H9 (cell line): ENCODE data around the gene GAL3ST2. TPM values are rescaled to one million over a fixed set of nuclear protein-coding genes. Genes with fewer than 3 reads are reported as not detected.

Experiments
- DNase-seq: peaks from one replicate; pipeline ENCODE4 v3.0.0-alpha.2; 2017
- H2AFZ ChIP-seq: one replicate; pipeline ENCODE4 v1.6.1; 2013; ENCODE audit warnings: mild to moderate bottlenecking, low read length, control low read depth, moderate library complexity
- H2AK5ac ChIP-seq: 2 replicates; pipeline ENCODE4 v1.6.1; 2013; ENCODE audit warnings: low read length, control low read depth, mixed read lengths; ENCODE audit not compliant: insufficient read length
- H2BK120ac ChIP-seq: one replicate; pipeline ENCODE4 v1.6.1; 2013; ENCODE audit warnings: low read depth, mild to moderate bottlenecking, low read length, control low read depth, inconsistent platforms; ENCODE audit not compliant: poor library complexity, severe bottlenecking
- H2BK12ac ChIP-seq: 2 replicates; pipeline ENCODE4 v1.6.1; 2013; ENCODE audit warnings: low read length, control low read depth, mixed read lengths, low read depth; ENCODE audit not compliant: insufficient read length
- H2BK15ac ChIP-seq: 2 replicates; pipeline ENCODE4 v1.6.1; 2013; ENCODE audit warnings: low read depth, low read length, control low read depth
- H2BK20ac ChIP-seq: one replicate; pipeline ENCODE4 v1.6.1; 2013; ENCODE audit warnings: low read depth, mild to moderate bottlenecking, low read length, control low read depth, inconsistent platforms; ENCODE audit not compliant: poor library complexity, severe bottlenecking
- H2BK5ac ChIP-seq: 2 replicates; pipeline ENCODE4 v1.6.1; 2013; ENCODE audit warnings: low read length, control low read depth, mixed read lengths; ENCODE audit not compliant: insufficient read length
- H3K14ac ChIP-seq: 2 replicates; pipeline ENCODE4 v1.6.1; 2013; ENCODE audit warnings: low read length, control low read depth; ENCODE audit not compliant: insufficient read depth
- H3K18ac ChIP-seq: 2 replicates; pipeline ENCODE4 v1.6.1; 2013; ENCODE audit warnings: low read depth, mild to moderate bottlenecking, mixed read lengths, low read length, control low read depth; ENCODE audit not compliant: insufficient read length
- H3K23ac ChIP-seq: 2 replicates; pipeline ENCODE4 v1.6.1; 2013; ENCODE audit warnings: low read length, control low read depth, mixed read lengths, low read depth; ENCODE audit not compliant: insufficient read length
- H3K23me2 ChIP-seq: 2 replicates; pipeline ENCODE4 v1.6.1; 2013; ENCODE audit warnings: low read depth, mild to moderate bottlenecking, mixed read lengths, low read length, control low read depth; ENCODE audit not compliant: insufficient read length, poor library complexity, severe bottlenecking
- H3K27ac ChIP-seq: 2 replicates; pipeline ENCODE4 v1.5.1; 2013; ENCODE audit warnings: low read length, control low read depth, mixed read lengths, low read depth; ENCODE audit not compliant: insufficient read length
- H3K27me3 ChIP-seq: 2 replicates; pipeline ENCODE4 v1.6.1; 2013; ENCODE audit warnings: low read length, control low read depth, inconsistent platforms; ENCODE audit not compliant: insufficient read depth
- H3K4ac ChIP-seq: 2 replicates; pipeline ENCODE4 v1.6.1; 2013; ENCODE audit warnings: low read depth, mild to moderate bottlenecking, control low read depth, inconsistent platforms, low read length, moderate library complexity
- H3K4me1 ChIP-seq: 2 replicates; pipeline ENCODE4 v1.6.1; 2013; ENCODE audit warnings: low read length, control low read depth, inconsistent platforms; ENCODE audit not compliant: insufficient read depth
- H3K4me2 ChIP-seq: 2 replicates; pipeline ENCODE4 v1.6.1; 2013; ENCODE audit warnings: low read length, control low read depth, mixed read lengths; ENCODE audit not compliant: insufficient read length, insufficient read depth
- H3K56ac ChIP-seq: 2 replicates; pipeline ENCODE4 v1.6.1; 2013; ENCODE audit warnings: low read depth, mild to moderate bottlenecking, mixed read lengths, low read length, control low read depth; ENCODE audit not compliant: insufficient read length
- H3K79me1 ChIP-seq: 2 replicates; pipeline ENCODE4 v1.6.1; 2013; ENCODE audit warnings: low read depth, mild to moderate bottlenecking, moderate library complexity, low read length, control low read depth, inconsistent platforms; ENCODE audit not compliant: insufficient read depth, poor library complexity, severe bottlenecking
- H3K79me2 ChIP-seq: 2 replicates; pipeline ENCODE4 v1.6.1; 2013; ENCODE audit warnings: low read length, control low read depth, inconsistent platforms; ENCODE audit not compliant: insufficient read depth
- H3K9ac ChIP-seq: 2 replicates; pipeline ENCODE4 v1.6.1; 2013; ENCODE audit warnings: low read length, control low read depth, mixed read lengths; ENCODE audit not compliant: insufficient read length; ENCODE audit errors: extremely low read depth
- H3K9me3 ChIP-seq: one replicate; pipeline ENCODE4 v1.6.1; 2013; ENCODE audit warnings: low read depth, low read length, inconsistent platforms; ENCODE audit not compliant: control insufficient read depth
- H3T11ph ChIP-seq: one replicate; pipeline ENCODE4 v1.6.1; 2013; ENCODE audit warnings: mild to moderate bottlenecking, low read length, control low read depth, inconsistent platforms
- H4K20me1 ChIP-seq: one replicate; pipeline ENCODE4 v1.6.1; 2013; ENCODE audit not compliant: control insufficient read depth, insufficient read length, insufficient read depth
- H4K5ac ChIP-seq: 2 replicates; pipeline ENCODE4 v1.6.1; 2013; ENCODE audit warnings: low read depth, mild to moderate bottlenecking, mixed read lengths, low read length, control low read depth; ENCODE audit not compliant: insufficient read length
- H4K8ac ChIP-seq: replicated peaks from 2 replicates; pipeline ENCODE4 v1.6.1; 2013; ENCODE audit warnings: low read length, control low read depth, mixed read lengths, low read depth; ENCODE audit not compliant: insufficient read length
- H4K91ac ChIP-seq: 2 replicates; pipeline ENCODE4 v1.6.1; 2013; ENCODE audit warnings: low read depth, mild to moderate bottlenecking, moderate library complexity, mixed read lengths, low read length, control low read depth; ENCODE audit not compliant: insufficient read length
- H3K27ac Mint-ChIP-seq, 3 experiments: 2 replicates in 2 of 3; 3 replicates in 1 of 3; pipeline ENCODE4 v1.8.0; 2020 to 2021; ENCODE audit warnings: mixed read lengths in 3 of 3, mild to moderate bottlenecking in 1 of 3, moderate library complexity in 1 of 3
- H3K27me3 Mint-ChIP-seq: 2 replicates; pipeline ENCODE4 v1.8.0; 2021; ENCODE audit warnings: low read depth, mild to moderate bottlenecking, moderate library complexity, mixed read lengths
- H3K36me3 Mint-ChIP-seq, 3 experiments: 2 replicates in 2 of 3; 3 replicates in 1 of 3; pipeline ENCODE4 v1.8.0; 2020 to 2021; ENCODE audit warnings: low read depth in 3 of 3, mixed read lengths in 3 of 3; ENCODE audit not compliant: insufficient read depth in 1 of 3
- H3K4me1 Mint-ChIP-seq, 2 experiments: 2 replicates each; pipeline ENCODE4 v1.8.0; 2020; ENCODE audit warnings: mixed read lengths in 2 of 2
- H3K4me3 Mint-ChIP-seq, 2 experiments: 2 replicates in 1 of 2; 3 replicates in 1 of 2; pipeline ENCODE4 v1.8.0; 2020 to 2021; ENCODE audit warnings: mild to moderate bottlenecking in 2 of 2, mixed read lengths in 2 of 2, moderate library complexity in 1 of 2
- H3K9me3 Mint-ChIP-seq, 2 experiments: 2 replicates in 1 of 2; 3 replicates in 1 of 2; pipeline ENCODE4 v1.8.0; 2020; ENCODE audit warnings: mild to moderate bottlenecking in 2 of 2, mixed read lengths in 2 of 2, moderate library complexity in 1 of 2
- CTCF ChIP-seq: fragments of 200-600 bp; sonication (generic); conservative IDR thresholded peaks from 3 replicates; pipeline ENCODE4 v1.8.0; 2021; ENCODE audit warnings: antibody characterized with exemption, mild to moderate bottlenecking
- WGBS: extraction: QIAGEN DNeasy Blood & Tissue Kit; methylation state at CpG from one replicate; pipeline ENCODE4 v1.1.7; 2013; ENCODE audit warnings: missing lambda C conversion rate, low lambda C conversion rate, mixed read lengths; ENCODE audit not compliant: insufficient read length; ENCODE audit errors: extremely low coverage; 5-methylcytosine and 5-hydroxymethylcytosine counted together
- total RNA-seq: library from RNA; stranded (reverse); gene quantifications from 2 replicates; pipeline ENCODE4 v1.2.1, GENCODE V29; 2021

Gene GAL3ST2
- total RNA-seq, 1 experiment from 2014 or later, result 0.33 TPM

GRCh38 chr2:241843321-241844065 lies 66.9 kb downstream of the GAL3ST2 start:
- no peak for TF ChIP-seq CTCF
- peaks cover 47% of the 10 kb centered on the region for H3K27me3 Mint-ChIP-seq
- Histone ChIP-seq H3K56ac (no peak overlapping the region), H4K5ac (no peak overlapping the region), H2BK12ac (no peak overlapping the region), H4K8ac (no peak overlapping the region), H3K18ac (no peak overlapping the region), H2BK5ac (no peak overlapping the region), H3K79me2 (no peaks in the 10 kb centered on the region), H3K79me1 (no peaks in the 10 kb centered on the region), H2AK5ac (no peak overlapping the region), H3K14ac (no peak overlapping the region), H3K9ac (no peak overlapping the region), H3T11ph (no peak overlapping the region), H3K4me1 (no peaks in the 10 kb centered on the region; the same call in 1 of the 2 replicates), H3K27ac (no peak overlapping the region), H2BK15ac (no peak overlapping the region), H4K91ac (no peak overlapping the region), H4K20me1 (no peaks in the 10 kb centered on the region), H3K9me3 (no peaks in the 10 kb centered on the region), H3K4me2 (peak overlapping the region; percentile 6), H2BK20ac (no peak overlapping the region), H2BK120ac (no peak overlapping the region), H3K23me2 (no peaks in the 10 kb centered on the region), H2AFZ (no peak overlapping the region), H3K23ac (no peak overlapping the region), H3K4ac (no peak overlapping the region), H3K27me3 (peaks cover 2% of the 10 kb centered on the region; the same call in 1 of the 2 replicates)
- H3K4me1 Mint-ChIP-seq, result peaks cover 7 to 29% of the 10 kb centered on the region in 2 experiments
- peaks cover 0 to 1% (median 0%) of the 10 kb centered on the region in 3 experiments; a peak in 1 of 7 replicates for H3K36me3 Mint-ChIP-seq
- WGBS, result no CpG with 5 or more reads among the region's 52 CpGs
- DNase-seq, result peak; percentile 34
- peaks cover 0 to 4% of the 10 kb centered on the region in 2 experiments; a peak in 1 of 5 replicates for H3K9me3 Mint-ChIP-seq
- peak overlapping the region; percentile 33 to 62; a peak in 4 of 5 replicates for H3K4me3 Mint-ChIP-seq
- H3K27ac Mint-ChIP-seq, result no peak overlapping the region
